ENCODE data around the gene RBMS2. TPM values are rescaled to one million over a fixed set of nuclear protein-coding genes. Genes with fewer than 3 reads are reported as not detected.

RBMS2 gene
- total RNA-seq, 1 donor: 32.8 TPM

DNA sequence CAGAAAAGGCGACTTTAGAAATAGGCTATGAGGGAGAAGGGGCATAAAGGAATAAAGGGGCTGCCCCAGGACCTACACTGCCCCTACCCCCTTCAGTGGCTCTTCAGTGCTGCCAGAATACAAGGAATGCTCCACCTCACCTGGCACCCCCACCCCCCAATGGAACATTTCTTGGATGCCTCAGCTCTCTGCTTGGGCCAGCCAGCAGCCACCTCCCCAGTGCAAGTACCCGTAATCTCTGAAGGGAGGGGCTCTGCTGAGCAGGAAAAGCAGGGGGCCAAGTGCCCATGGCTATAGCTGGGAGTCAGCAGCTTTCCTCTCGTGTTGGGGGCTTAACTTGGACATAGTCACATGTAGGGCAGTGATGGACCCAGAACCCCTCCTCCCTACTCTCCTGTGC lies 75.2 kb downstream of the RBMS2 start:
- TF ChIP-seq, protein P1, sequence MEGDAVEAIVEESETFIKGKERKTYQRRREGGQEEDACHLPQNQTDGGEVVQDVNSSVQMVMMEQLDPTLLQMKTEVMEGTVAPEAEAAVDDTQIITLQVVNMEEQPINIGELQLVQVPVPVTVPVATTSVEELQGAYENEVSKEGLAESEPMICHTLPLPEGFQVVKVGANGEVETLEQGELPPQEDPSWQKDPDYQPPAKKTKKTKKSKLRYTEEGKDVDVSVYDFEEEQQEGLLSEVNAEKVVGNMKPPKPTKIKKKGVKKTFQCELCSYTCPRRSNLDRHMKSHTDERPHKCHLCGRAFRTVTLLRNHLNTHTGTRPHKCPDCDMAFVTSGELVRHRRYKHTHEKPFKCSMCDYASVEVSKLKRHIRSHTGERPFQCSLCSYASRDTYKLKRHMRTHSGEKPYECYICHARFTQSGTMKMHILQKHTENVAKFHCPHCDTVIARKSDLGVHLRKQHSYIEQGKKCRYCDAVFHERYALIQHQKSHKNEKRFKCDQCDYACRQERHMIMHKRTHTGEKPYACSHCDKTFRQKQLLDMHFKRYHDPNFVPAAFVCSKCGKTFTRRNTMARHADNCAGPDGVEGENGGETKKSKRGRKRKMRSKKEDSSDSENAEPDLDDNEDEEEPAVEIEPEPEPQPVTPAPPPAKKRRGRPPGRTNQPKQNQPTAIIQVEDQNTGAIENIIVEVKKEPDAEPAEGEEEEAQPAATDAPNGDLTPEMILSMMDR (IDR thresholded peaks at IDR 0.05; ENCODE audit: insufficient read depth, low read depth, low read length): no peak
- no peak overlapping the region for H3K4me3 ChIP-seq (ENCODE audit: low read depth, low read length)
- DNase-seq (ENCODE audit: low read depth): no peak

DNA sequence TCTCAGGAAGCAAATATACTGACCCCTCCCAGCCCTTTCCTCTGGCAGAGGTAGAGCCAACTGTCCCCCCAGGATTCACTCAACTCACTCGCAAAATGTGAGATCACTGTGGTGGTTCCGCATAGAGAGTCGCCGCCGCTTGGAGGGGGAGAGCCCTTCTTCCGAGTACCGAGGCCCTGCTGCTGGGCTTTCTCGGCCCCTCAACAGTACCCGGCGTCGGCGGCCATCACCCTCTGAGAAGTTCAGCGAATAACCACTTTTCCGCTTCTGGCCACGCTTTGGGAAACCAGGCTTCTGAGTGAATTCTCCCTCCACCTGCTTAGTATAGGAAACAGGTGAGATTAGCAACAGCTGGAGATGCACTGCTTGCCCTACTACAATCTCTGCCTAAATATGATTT lies 77.4 kb downstream of the RBMS2 start:
- TF ChIP-seq, protein P1 (IDR thresholded peaks at IDR 0.05; ENCODE audit: insufficient read depth, low read depth, low read length): no peak

DNA sequence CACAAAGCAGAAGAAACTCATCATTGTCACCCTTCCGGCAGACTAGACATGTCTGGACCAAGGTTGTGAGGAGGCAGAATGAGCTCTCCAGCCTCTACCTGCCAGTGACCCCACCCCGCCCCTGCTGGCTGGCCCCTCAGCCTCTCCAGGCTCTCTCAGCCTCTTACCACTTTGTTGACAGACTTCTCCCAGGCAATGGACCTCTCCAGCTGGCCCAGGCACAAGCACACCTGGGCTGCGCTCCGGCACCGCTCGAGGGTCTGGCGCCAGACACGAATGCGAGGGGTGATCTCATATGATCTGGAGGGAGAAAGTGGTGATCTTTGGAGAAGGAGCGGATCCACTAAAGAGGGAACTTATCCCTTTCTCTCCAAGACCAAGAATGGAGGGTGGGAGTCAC lies 78.2 kb downstream of the RBMS2 start:
- no peak for DNase-seq (ENCODE audit: low read depth)
- TF ChIP-seq, protein P1 (IDR thresholded peaks at IDR 0.05; ENCODE audit: insufficient read depth, low read depth, low read length): no peak
- H3K4me3 ChIP-seq (ENCODE audit: low read depth, low read length): no peak overlapping the region

More for the DNA sequence above, 77.4 kb downstream of the RBMS2 start:
- no peak overlapping the region for H3K4me3 ChIP-seq (ENCODE audit: low read depth, low read length)
- no peak for DNase-seq (ENCODE audit: low read depth)

GRCh38 chr12:56600753-56601152 lies 79.1 kb downstream of the RBMS2 start:
- no peak overlapping the region for H3K4me3 ChIP-seq (ENCODE audit: low read depth, low read length)

GRCh38 chr12:56601503-56601902 lies 79.9 kb downstream of the RBMS2 start:
- TF ChIP-seq, protein P1 (IDR thresholded peaks at IDR 0.05; ENCODE audit: insufficient read depth, low read depth, low read length): peak; percentile 18
- DNase-seq (ENCODE audit: low read depth): no peak
- no peak overlapping the region for H3K4me3 ChIP-seq (ENCODE audit: low read depth, low read length)

More at GRCh38 chr12:56600753-56601152, 79.1 kb downstream of the RBMS2 start:
- DNase-seq (ENCODE audit: low read depth): no peak
- TF ChIP-seq, protein P1 (IDR thresholded peaks at IDR 0.05; ENCODE audit: insufficient read depth, low read depth, low read length): no peak

DNA sequence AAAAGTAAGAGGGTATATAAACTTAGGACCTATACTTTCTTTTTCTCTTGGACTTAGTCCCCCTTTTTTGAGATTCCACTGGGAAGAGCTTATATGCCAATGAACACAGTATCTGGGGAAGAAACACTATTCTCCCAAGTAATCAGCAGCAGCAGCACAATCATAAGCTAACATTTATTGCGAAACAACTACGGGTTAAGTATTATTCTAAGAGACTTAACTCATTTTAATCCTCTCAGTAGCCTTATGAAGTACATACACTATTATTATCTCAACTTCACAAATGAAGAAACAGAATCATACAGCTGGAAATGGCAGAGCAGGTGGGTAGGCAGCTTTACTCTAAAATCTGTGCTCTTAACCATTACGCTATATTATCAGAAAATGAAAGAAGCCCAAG lies 80.6 kb downstream of the RBMS2 start:
- TF ChIP-seq, protein P1 (IDR thresholded peaks at IDR 0.05; ENCODE audit: insufficient read depth, low read depth, low read length): no peak
- no peak overlapping the region for H3K4me3 ChIP-seq (ENCODE audit: low read depth, low read length)
- DNase-seq (ENCODE audit: low read depth): no peak

DNA sequence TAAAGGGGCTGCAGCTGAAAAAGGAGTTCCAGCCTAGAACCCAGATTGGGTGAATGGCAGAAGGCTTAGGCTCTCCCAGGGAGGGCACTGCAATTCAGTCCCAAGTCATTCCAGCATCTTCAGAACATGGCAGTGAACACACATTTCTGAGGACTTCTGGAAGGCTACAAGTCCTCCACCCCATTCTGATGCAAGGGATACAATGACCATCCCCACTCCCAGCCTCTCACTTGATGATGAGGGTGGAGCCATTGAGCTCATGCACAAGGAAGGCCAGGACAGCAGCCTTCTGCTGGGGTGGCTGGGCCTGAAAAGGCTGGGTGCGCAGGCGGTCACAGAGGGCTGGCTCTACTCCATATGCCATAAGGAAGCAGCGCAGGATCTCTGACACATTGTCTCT lies 82.7 kb downstream of the RBMS2 start:
- DNase-seq (ENCODE audit: low read depth): no peak
- TF ChIP-seq, protein P1 (IDR thresholded peaks at IDR 0.05; ENCODE audit: insufficient read depth, low read depth, low read length): no peak
- no peak overlapping the region for H3K4me3 ChIP-seq (ENCODE audit: low read depth, low read length)

Data from fibroblast of villous mesenchyme (primary cell).